ENCODE measurements around the gene RIC1.
"Not testable (repeated sequence)": the region's sequence is repeated elsewhere in the genome, so short reads cannot be mapped to it uniquely, and the experiment has no call there.

RIC1 gene

GRCh38 chr9:5631026-5631425 lies 2.1 kb downstream of the RIC1 start:
- H3K4me3 Mint-ChIP-seq, result no peak overlapping the region
- peaks cover 15% of the 10 kb centered on the region for H3K36me3 Mint-ChIP-seq (ENCODE audit: low read depth)
- no peaks in the 10 kb centered on the region for H3K27me3 Mint-ChIP-seq (ENCODE audit: low read depth)
- H3K27ac Mint-ChIP-seq, result no peak overlapping the region
- H3K9me3 Mint-ChIP-seq, result peaks cover 18% of the 10 kb centered on the region
- peaks cover 52% of the 10 kb centered on the region for H3K4me1 Mint-ChIP-seq (ENCODE audit: low read depth)

- peaks cover 17% of the 10 kb centered on the region for H3K36me3 Mint-ChIP-seq (ENCODE audit: low read depth)
- H3K27me3 Mint-ChIP-seq (ENCODE audit: low read depth), result no peaks in the 10 kb centered on the region
- H3K9me3 Mint-ChIP-seq, result peaks cover 21% of the 10 kb centered on the region
- H3K4me3 Mint-ChIP-seq, result no peak overlapping the region
- H3K27ac Mint-ChIP-seq, result no peak overlapping the region
- H3K4me1 Mint-ChIP-seq (ENCODE audit: low read depth), result peaks cover 44% of the 10 kb centered on the region
Measured at GRCh38 chr9:5632540-5632939, 3.6 kb downstream of the RIC1 start.

- H3K4me1 Mint-ChIP-seq (ENCODE audit: low read depth), result peaks cover 41% of the 10 kb centered on the region
- H3K27ac Mint-ChIP-seq, result no peak overlapping the region
- no peaks in the 10 kb centered on the region for H3K27me3 Mint-ChIP-seq (ENCODE audit: low read depth)
- peaks cover 23% of the 10 kb centered on the region for H3K36me3 Mint-ChIP-seq (ENCODE audit: low read depth)
- H3K4me3 Mint-ChIP-seq, result no peak overlapping the region
- peaks cover 28% of the 10 kb centered on the region for H3K9me3 Mint-ChIP-seq
Measured at GRCh38 chr9:5633243-5633642, 4.3 kb downstream of the RIC1 start.

GRCh38 chr9:5635390-5635789 lies 6.5 kb downstream of the RIC1 start:
- Mint-ChIP-seq H3K36me3 (ENCODE audit: low read depth) (peaks cover 40% of the 10 kb centered on the region), H3K4me1 (ENCODE audit: low read depth) (peaks cover 38% of the 10 kb centered on the region)

GRCh38 chr9:5639816-5640215 lies 10.9 kb downstream of the RIC1 start:
- peaks cover 42% of the 10 kb centered on the region for H3K36me3 Mint-ChIP-seq (ENCODE audit: low read depth)
- peaks cover 53% of the 10 kb centered on the region for H3K9me3 Mint-ChIP-seq
- H3K4me1 Mint-ChIP-seq (ENCODE audit: low read depth), result peaks cover 8% of the 10 kb centered on the region
- H3K27me3 Mint-ChIP-seq (ENCODE audit: low read depth), result no peaks in the 10 kb centered on the region
- no peak overlapping the region for H3K27ac Mint-ChIP-seq
- no peak overlapping the region for H3K4me3 Mint-ChIP-seq

More at GRCh38 chr9:5635390-5635789, 6.5 kb downstream of the RIC1 start:
- Mint-ChIP-seq H3K27me3 (ENCODE audit: low read depth) (no peaks in the 10 kb centered on the region), H3K4me3 (no peak overlapping the region), H3K9me3 (peaks cover 49% of the 10 kb centered on the region), H3K27ac (no peak overlapping the region)

GRCh38 chr9:5642170-5642569 lies 13.3 kb downstream of the RIC1 start:
- H3K36me3 Mint-ChIP-seq (ENCODE audit: low read depth), result peaks cover 40% of the 10 kb centered on the region
- H3K4me3 Mint-ChIP-seq, result no peak overlapping the region
- H3K27ac Mint-ChIP-seq, result no peak overlapping the region
- no peaks in the 10 kb centered on the region for H3K27me3 Mint-ChIP-seq (ENCODE audit: low read depth)
- peaks cover 49% of the 10 kb centered on the region for H3K9me3 Mint-ChIP-seq
- peaks cover 13% of the 10 kb centered on the region for H3K4me1 Mint-ChIP-seq (ENCODE audit: low read depth)

GRCh38 chr9:5643005-5643624 lies 14.2 kb downstream of the RIC1 start:
- no peaks in the 10 kb centered on the region for H3K27me3 Mint-ChIP-seq (ENCODE audit: low read depth)
- H3K4me1 Mint-ChIP-seq (ENCODE audit: low read depth), result peaks cover 13% of the 10 kb centered on the region
- H3K36me3 Mint-ChIP-seq (ENCODE audit: low read depth), result peaks cover 38% of the 10 kb centered on the region
- no peak overlapping the region for H3K4me3 Mint-ChIP-seq
- H3K9me3 Mint-ChIP-seq, result peaks cover 46% of the 10 kb centered on the region
- H3K27ac Mint-ChIP-seq, result no peak overlapping the region

GRCh38 chr9:5644501-5644900 lies 15.6 kb downstream of the RIC1 start:
- Mint-ChIP-seq H3K4me1 (ENCODE audit: low read depth) (peaks cover 13% of the 10 kb centered on the region), H3K27ac (no peak overlapping the region), H3K27me3 (ENCODE audit: low read depth) (no peaks in the 10 kb centered on the region), H3K4me3 (no peak overlapping the region), H3K36me3 (ENCODE audit: low read depth) (peaks cover 36% of the 10 kb centered on the region), H3K9me3 (peaks cover 46% of the 10 kb centered on the region)

- Mint-ChIP-seq H3K36me3 (ENCODE audit: low read depth) (peaks cover 33% of the 10 kb centered on the region), H3K4me3 (no peak overlapping the region), H3K27me3 (ENCODE audit: low read depth) (no peaks in the 10 kb centered on the region), H3K9me3 (peaks cover 47% of the 10 kb centered on the region), H3K27ac (no peak overlapping the region), H3K4me1 (ENCODE audit: low read depth) (peaks cover 14% of the 10 kb centered on the region)
Measured at GRCh38 chr9:5646116-5646515, 17.2 kb downstream of the RIC1 start.

- Mint-ChIP-seq H3K9me3 (peaks cover 67% of the 10 kb centered on the region), H3K27ac (no peak overlapping the region), H3K36me3 (ENCODE audit: low read depth) (peaks cover 52% of the 10 kb centered on the region)
Measured at GRCh38 chr9:5650356-5651105, 21.6 kb downstream of the RIC1 start.

GRCh38 chr9:5651246-5651645 lies 22.3 kb downstream of the RIC1 start:
- no peak overlapping the region for H3K27ac Mint-ChIP-seq
- H3K36me3 Mint-ChIP-seq (ENCODE audit: low read depth), result peaks cover 51% of the 10 kb centered on the region
- no peaks in the 10 kb centered on the region for H3K27me3 Mint-ChIP-seq (ENCODE audit: low read depth)
- no peak overlapping the region for H3K4me3 Mint-ChIP-seq
- H3K9me3 Mint-ChIP-seq, result peaks cover 67% of the 10 kb centered on the region
- peaks cover 6% of the 10 kb centered on the region for H3K4me1 Mint-ChIP-seq (ENCODE audit: low read depth)

More at GRCh38 chr9:5650356-5651105, 21.6 kb downstream of the RIC1 start:
- no peaks in the 10 kb centered on the region for H3K27me3 Mint-ChIP-seq (ENCODE audit: low read depth)
- H3K4me3 Mint-ChIP-seq, result no peak overlapping the region
- peaks cover 7% of the 10 kb centered on the region for H3K4me1 Mint-ChIP-seq (ENCODE audit: low read depth)

- Mint-ChIP-seq H3K27ac (no peak overlapping the region), H3K27me3 (ENCODE audit: low read depth) (no peaks in the 10 kb centered on the region), H3K4me3 (no peak overlapping the region), H3K4me1 (ENCODE audit: low read depth) (peaks cover 6% of the 10 kb centered on the region), H3K36me3 (ENCODE audit: low read depth) (peaks cover 51% of the 10 kb centered on the region), H3K9me3 (peaks cover 54% of the 10 kb centered on the region)
Measured at GRCh38 chr9:5652821-5653220, 23.9 kb downstream of the RIC1 start.

GRCh38 chr9:5662804-5663203 lies 33.9 kb downstream of the RIC1 start:
- H3K27me3 Mint-ChIP-seq (ENCODE audit: low read depth); H3K4me3 Mint-ChIP-seq; H3K27ac Mint-ChIP-seq: not testable (repeated sequence)
- Mint-ChIP-seq H3K9me3 (peaks cover 50% of the 10 kb centered on the region), H3K36me3 (ENCODE audit: low read depth) (peaks cover 67% of the 10 kb centered on the region), H3K4me1 (ENCODE audit: low read depth) (peaks cover 20% of the 10 kb centered on the region)

GRCh38 chr9:5665059-5665458 lies 36.2 kb downstream of the RIC1 start:
- Mint-ChIP-seq H3K36me3 (ENCODE audit: low read depth) (peaks cover 61% of the 10 kb centered on the region), H3K27me3 (ENCODE audit: low read depth) (no peaks in the 10 kb centered on the region), H3K4me3 (no peak overlapping the region), H3K27ac (no peak overlapping the region), H3K4me1 (ENCODE audit: low read depth) (peaks cover 18% of the 10 kb centered on the region), H3K9me3 (peaks cover 50% of the 10 kb centered on the region)

GRCh38 chr9:5667391-5667790 lies 38.5 kb downstream of the RIC1 start:
- Mint-ChIP-seq H3K27me3 (ENCODE audit: low read depth) (no peaks in the 10 kb centered on the region), H3K36me3 (ENCODE audit: low read depth) (peaks cover 43% of the 10 kb centered on the region), H3K27ac (no peak overlapping the region), H3K9me3 (peaks cover 26% of the 10 kb centered on the region), H3K4me1 (ENCODE audit: low read depth) (peaks cover 23% of the 10 kb centered on the region), H3K4me3 (no peak overlapping the region)
